Dermis microvascular lymphatic vessel endothelial cell (primary cell): ENCODE data around the gene TMCC1. TPM values are rescaled to one million over a fixed set of nuclear protein-coding genes. Genes with fewer than 3 reads are reported as not detected.
A peak's percentile ranks its signal among the peaks of the same experiment; 100 is the strongest.
"Not testable (repeated sequence)": the region's sequence is repeated elsewhere in the genome, so short reads cannot be mapped to it uniquely, and the experiment has no call there.

Source experiments
- DNase-seq, 2 donors: peaks; one replicate each; pipeline versions ENCODE4 v3.0.0 to v3.0.0-alpha.2; 2010; ENCODE audit warnings: low read depth in 2 of 2
- total RNA-seq: library from RNA; depleted of rRNA; stranded (reverse); fragments of >200 nt; gene quantifications from 2 replicates; pipeline ENCODE4 v1.2.1, GENCODE V29; 2014

Gene TMCC1
- total RNA-seq, 1 donor from 2014 or later = 34.7 TPM

- DNase-seq = peak in 1 of 2 donors; percentile 54
These were observed 280.8 kb downstream of the TMCC1 start for GRCh38 chr3:129612534-129613366.

GRCh38 chr3:129611812-129612533 is 281.5 kb downstream of the TMCC1 start:
- peak in 1 of 2 donors; percentile 68 for DNase-seq

- no peak for DNase-seq
These were observed 282.1 kb downstream of the TMCC1 start for GRCh38 chr3:129611446-129611800.

GRCh38 chr3:129610794-129611445 is 282.6 kb downstream of the TMCC1 start:
- not testable (repeated sequence) for DNase-seq

- DNase-seq = peak in 1 of 2 donors; percentile 68
These were observed 283.2 kb downstream of the TMCC1 start for GRCh38 chr3:129610276-129610675.

- peak; percentile 71 to 86 for DNase-seq
These were observed 283.8 kb downstream of the TMCC1 start for GRCh38 chr3:129609591-129610182.

GRCh38 chr3:129608936-129609590 is 284.4 kb downstream of the TMCC1 start:
- DNase-seq = no peak

GRCh38 chr3:129608087-129608935 is 285.2 kb downstream of the TMCC1 start:
- DNase-seq = peak in 1 of 2 donors; percentile 77

- DNase-seq = peak in 1 of 2 donors; percentile 31
These were observed 286.0 kb downstream of the TMCC1 start for GRCh38 chr3:129607391-129608068.

GRCh38 chr3:129606636-129607390 is 286.7 kb downstream of the TMCC1 start, which contains the start of gene PLXND1:
Gene PLXND1, minus strand, starts transcription at chr3:129606676. Its CDS starts 37 bp downstream, at chr3:129606639.
- DNase-seq = peak in 1 of 2 donors; percentile 77

GRCh38 chr3:129605922-129606635 is 287.4 kb downstream of the TMCC1 start:
- peak in 1 of 2 donors; percentile 74 for DNase-seq

GRCh38 chr3:129605203-129605921 is 288.1 kb downstream of the TMCC1 start:
- DNase-seq = peak in 1 of 2 donors; percentile 54

- DNase-seq = no peak
These were observed 288.7 kb downstream of the TMCC1 start for GRCh38 chr3:129604767-129605166.

GRCh38 chr3:129603991-129604749 is 289.3 kb downstream of the TMCC1 start:
- peak in 1 of 2 donors; percentile 19 for DNase-seq

- no peak for DNase-seq
These were observed 290.0 kb downstream of the TMCC1 start for GRCh38 chr3:129603561-129603942.

GRCh38 chr3:129602730-129603560 is 290.6 kb downstream of the TMCC1 start:
- peak in 1 of 2 donors; percentile 98 for DNase-seq
